Tibial artery (tissue), 4 donors: ENCODE measurements around the gene COL4A4.
A peak's percentile ranks its signal among the peaks of the same experiment; 100 is the strongest.

Source experiments
- DNase-seq, 2 donors: peaks; one replicate each; pipeline ENCODE4 v3.0.0-alpha.2; 2019
- H3K27ac ChIP-seq, 2 donors: fragments of 200-600 bp; sonication (generic) in 1 of 2; 1 replicate in 1 of 2; 2 replicates in 1 of 2; pipeline ENCODE4 v1.5.1; 2018 to 2019; ENCODE audit warnings: mild to moderate bottlenecking in 1 of 2
- H3K27me3 ChIP-seq, 2 donors: fragments of 200-600 bp; sonication (generic) in 1 of 2; one replicate each; pipeline versions ENCODE4 v1.5.1 to v1.6.0; 2016 to 2019
- H3K36me3 ChIP-seq, 3 donors: fragments of 200-600 bp; sonication (generic) in 2 of 3; one replicate each; pipeline ENCODE4 v1.5.1; 2016 to 2019; ENCODE audit warnings: mild to moderate bottlenecking in 2 of 3
- H3K4me1 ChIP-seq, 4 donors: fragments of 200-600 bp; sonication (generic) in 2 of 4; 1 replicate in 3 of 4; 2 replicates in 1 of 4; pipeline ENCODE4 v1.5.1; 2016 to 2019
- H3K4me3 ChIP-seq, 2 donors: fragments of 200-600 bp; sonication (generic) in 1 of 2; 1 replicate in 1 of 2; 2 replicates in 1 of 2; pipeline ENCODE4 v1.5.1; 2018 to 2019; ENCODE audit warnings: mild to moderate bottlenecking in 2 of 2
- H3K9me3 ChIP-seq, 3 donors: fragments of 200-600 bp; sonication (generic) in 1 of 3; one replicate each; pipeline ENCODE4 v1.5.1; 2016 to 2019
- intact Hi-C: fragments of 100-400 bp; cut with DNase I; formaldehyde crosslinking; loops from one replicate; pipeline ENCODE4 v1.15.0; 2023; ENCODE audit warnings: low total_unique reads
- TF ChIP-seq, protein P1 (sequence below), 2 experiments: fragments of 200-600 bp in 1 of 2; fragments of 450-650 bp in 1 of 2; IDR thresholded peaks; one replicate each; pipeline ENCODE4 v1.5.1; 2017 to 2019; ENCODE audit warnings: antibody characterized with exemption in 2 of 2, mild to moderate bottlenecking in 1 of 2, moderate library complexity in 1 of 2

Gene COL4A4

DNA sequence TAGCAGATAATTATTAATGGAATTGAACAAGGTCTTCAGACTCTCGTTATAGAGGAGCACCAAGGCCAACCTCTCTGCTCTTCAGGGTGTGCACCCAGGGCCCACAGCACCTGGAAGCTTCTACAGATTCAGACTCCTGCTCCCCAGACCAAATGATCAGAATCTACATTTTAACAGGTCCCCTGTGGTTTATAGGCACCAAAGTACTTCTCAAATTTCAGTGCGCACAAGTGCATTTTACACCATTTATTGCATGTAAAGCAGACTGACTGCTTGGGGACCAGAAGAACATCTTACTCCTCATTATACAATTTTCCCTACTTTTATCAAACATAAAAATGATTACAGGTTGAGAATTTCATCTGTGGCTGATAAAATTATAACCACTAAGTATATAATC, 163.9 kb downstream of the COL4A4 start:
- Histone ChIP-seq H3K27ac (no peak overlapping the region), H3K4me1 (no peaks in the 10 kb centered on the region), H3K9me3 (no peaks in the 10 kb centered on the region), H3K36me3 (peaks cover 10 to 14% (median 11%) of the 10 kb centered on the region in 3 donors), H3K4me3 (no peak overlapping the region), H3K27me3 (no peaks in the 10 kb centered on the region)
- intact Hi-C loops = no loop called here
- TF ChIP-seq, protein P1, sequence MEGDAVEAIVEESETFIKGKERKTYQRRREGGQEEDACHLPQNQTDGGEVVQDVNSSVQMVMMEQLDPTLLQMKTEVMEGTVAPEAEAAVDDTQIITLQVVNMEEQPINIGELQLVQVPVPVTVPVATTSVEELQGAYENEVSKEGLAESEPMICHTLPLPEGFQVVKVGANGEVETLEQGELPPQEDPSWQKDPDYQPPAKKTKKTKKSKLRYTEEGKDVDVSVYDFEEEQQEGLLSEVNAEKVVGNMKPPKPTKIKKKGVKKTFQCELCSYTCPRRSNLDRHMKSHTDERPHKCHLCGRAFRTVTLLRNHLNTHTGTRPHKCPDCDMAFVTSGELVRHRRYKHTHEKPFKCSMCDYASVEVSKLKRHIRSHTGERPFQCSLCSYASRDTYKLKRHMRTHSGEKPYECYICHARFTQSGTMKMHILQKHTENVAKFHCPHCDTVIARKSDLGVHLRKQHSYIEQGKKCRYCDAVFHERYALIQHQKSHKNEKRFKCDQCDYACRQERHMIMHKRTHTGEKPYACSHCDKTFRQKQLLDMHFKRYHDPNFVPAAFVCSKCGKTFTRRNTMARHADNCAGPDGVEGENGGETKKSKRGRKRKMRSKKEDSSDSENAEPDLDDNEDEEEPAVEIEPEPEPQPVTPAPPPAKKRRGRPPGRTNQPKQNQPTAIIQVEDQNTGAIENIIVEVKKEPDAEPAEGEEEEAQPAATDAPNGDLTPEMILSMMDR (IDR thresholded peaks at IDR 0.05) = no peak
- no peak for DNase-seq

DNA sequence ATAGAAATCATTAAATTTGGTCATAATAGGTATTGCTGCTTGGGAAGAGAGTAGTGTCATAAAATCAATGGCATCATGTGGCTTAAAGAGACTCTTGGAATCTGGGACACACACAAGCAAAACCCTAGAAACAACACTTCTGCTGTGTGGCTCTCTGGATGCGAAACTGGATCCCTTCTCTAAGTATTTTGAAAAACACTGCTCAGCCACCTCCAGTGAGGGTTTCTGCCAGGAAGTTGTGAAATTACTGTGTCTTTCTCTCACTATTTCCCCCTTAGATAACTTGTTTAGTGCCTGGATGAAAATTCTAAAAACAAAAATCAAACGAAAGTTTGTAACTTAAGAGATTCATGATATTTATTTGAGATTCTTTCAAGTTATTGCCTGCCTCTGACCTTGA, 164.3 kb downstream of the COL4A4 start:
- DNase-seq = no peak
- intact Hi-C loops = no loop called here
- no peaks in the 10 kb centered on the region for H3K4me1 ChIP-seq
- peaks cover 10 to 14% (median 11%) of the 10 kb centered on the region in 3 donors for H3K36me3 ChIP-seq
- no peak overlapping the region for H3K27ac ChIP-seq
- TF ChIP-seq, protein P1 (IDR thresholded peaks at IDR 0.05) = no peak
- no peak overlapping the region for H3K4me3 ChIP-seq
- no peaks in the 10 kb centered on the region for H3K9me3 ChIP-seq
- H3K27me3 ChIP-seq = no peaks in the 10 kb centered on the region

DNA sequence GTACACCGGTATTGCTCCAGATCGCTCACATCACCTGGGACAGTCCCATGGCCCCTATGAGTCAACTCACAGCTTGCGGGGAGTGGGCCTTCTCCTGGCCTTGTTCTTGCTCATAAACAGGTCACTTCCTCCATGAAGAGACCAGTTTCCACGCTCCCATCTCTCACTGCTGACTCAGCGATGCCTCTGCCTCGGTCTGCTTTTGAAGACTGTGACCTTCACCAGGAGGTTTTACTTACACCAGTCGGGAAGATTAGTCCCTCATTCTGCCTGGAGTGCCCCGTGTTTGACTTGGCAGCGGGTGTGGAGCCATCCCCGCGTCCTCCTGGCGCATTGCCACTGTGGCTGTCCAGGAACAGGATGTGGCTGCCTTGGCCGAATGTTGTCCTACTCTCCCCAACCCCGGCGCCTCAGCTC, 168.4 kb downstream of the COL4A4 start:
- intact Hi-C loops = no loop called here
- Histone ChIP-seq H3K4me3 (no peak overlapping the region), H3K27me3 (no peaks in the 10 kb centered on the region), H3K4me1 (no peaks in the 10 kb centered on the region), H3K9me3 (no peaks in the 10 kb centered on the region), H3K36me3 (peaks cover 10 to 20% (median 11%) of the 10 kb centered on the region in 3 donors), H3K27ac (no peak overlapping the region)
- peak in 1 of 2 donors; percentile 71 for DNase-seq
- TF ChIP-seq, protein P1 (IDR thresholded peaks at IDR 0.05) = no peak

DNA sequence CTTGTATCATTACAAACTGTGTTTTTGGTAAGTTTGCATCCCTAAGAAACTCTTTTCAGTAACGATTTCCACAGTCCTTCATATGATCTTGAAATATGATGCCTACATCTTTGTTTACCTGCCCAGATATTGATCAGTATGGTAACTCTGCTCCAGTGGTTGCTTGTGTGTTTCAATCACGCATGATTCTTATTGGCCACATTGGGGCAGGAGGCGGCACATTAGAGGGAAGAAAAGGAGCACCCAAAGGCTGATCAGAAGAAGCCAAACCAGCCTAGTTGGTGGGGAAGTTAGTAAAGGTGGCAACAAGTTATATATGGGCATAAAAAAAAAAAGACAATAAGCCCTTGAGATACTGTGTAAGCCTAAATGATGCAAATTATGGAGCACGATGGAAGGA, 169.2 kb downstream of the COL4A4 start:
- H3K4me3 ChIP-seq = no peak overlapping the region
- no peaks in the 10 kb centered on the region for H3K9me3 ChIP-seq
- peaks cover 7 to 20% (median 10%) of the 10 kb centered on the region in 3 donors for H3K36me3 ChIP-seq
- no peak for DNase-seq
- TF ChIP-seq, protein P1 (IDR thresholded peaks at IDR 0.05) = no peak
- H3K27me3 ChIP-seq = no peaks in the 10 kb centered on the region
- intact Hi-C loops = no loop called here
- H3K4me1 ChIP-seq = no peaks in the 10 kb centered on the region
- no peak overlapping the region for H3K27ac ChIP-seq

DNA sequence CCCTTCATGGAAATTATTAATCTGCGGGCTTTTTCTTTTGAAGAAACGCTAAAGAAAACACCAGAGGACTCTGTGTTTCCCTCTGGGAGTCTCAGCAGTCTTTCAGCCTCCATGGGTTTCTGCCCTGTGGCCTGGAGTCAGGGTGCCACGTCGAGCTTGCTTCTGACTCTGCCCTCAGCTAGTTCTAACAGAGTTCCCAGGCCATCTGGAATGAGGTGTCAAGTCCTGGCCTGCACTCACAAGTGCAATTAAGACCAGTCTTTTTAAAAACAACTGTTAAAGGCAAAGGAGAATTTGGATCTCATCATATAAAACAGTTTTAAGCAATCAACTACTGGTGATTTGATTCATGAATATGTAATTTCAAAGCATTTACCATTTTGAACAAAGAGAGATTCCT, 170.8 kb downstream of the COL4A4 start:
- Histone ChIP-seq H3K27me3 (no peaks in the 10 kb centered on the region), H3K27ac (no peak overlapping the region), H3K4me3 (no peak overlapping the region), H3K9me3 (no peaks in the 10 kb centered on the region), H3K4me1 (no peaks in the 10 kb centered on the region), H3K36me3 (peaks cover 7 to 15% (median 10%) of the 10 kb centered on the region in 3 donors)
- DNase-seq = no peak
- intact Hi-C loops = no loop called here
- TF ChIP-seq, protein P1 (IDR thresholded peaks at IDR 0.05) = no peak

DNA sequence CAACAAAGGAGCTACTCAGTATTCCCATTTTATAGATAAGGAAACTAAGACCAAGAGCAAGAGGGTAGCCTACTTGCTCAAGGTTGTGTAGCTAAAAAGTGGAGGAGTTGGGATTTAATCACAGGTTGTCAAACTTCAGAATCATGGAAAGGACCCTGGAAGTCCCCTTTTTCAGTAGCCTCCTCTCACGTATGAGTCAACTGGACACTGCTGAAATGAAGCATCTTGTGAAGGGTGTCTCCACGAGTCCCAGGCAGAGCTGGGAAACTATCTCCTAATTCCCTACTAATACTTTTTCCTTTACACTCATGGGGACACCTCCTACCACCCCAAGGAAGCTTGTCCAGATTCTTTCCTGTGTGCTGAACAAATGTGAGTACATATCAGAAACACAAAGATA, 172.3 kb downstream of the COL4A4 start:
- Histone ChIP-seq H3K4me1 (no peaks in the 10 kb centered on the region), H3K9me3 (no peaks in the 10 kb centered on the region), H3K27me3 (no peaks in the 10 kb centered on the region), H3K27ac (no peak overlapping the region), H3K4me3 (no peak overlapping the region), H3K36me3 (peaks cover 7 to 15% (median 10%) of the 10 kb centered on the region in 3 donors)
- no peak for DNase-seq
- TF ChIP-seq, protein P1 (IDR thresholded peaks at IDR 0.05) = no peak
- intact Hi-C loops = no loop called here
